GM10248 (cell line): ENCODE data around the gene ENOX1.

ENCODE experiments used
- CTCF ChIA-PET: fragments of 300-600 bp; sonication (Branson Sonifier 250); formaldehyde crosslinking; extraction: SDS; loops from one replicate; lab custom pipeline; 2021; ENCODE audit warnings: antibody characterized with exemption; lab: Yijun Ruan, JAX
- POLR2A ChIA-PET: fragments of 350-650 bp; sonication (Branson Sonifier 250); formaldehyde crosslinking; extraction: SDS; loops from one replicate; lab custom pipeline; 2020; ENCODE audit warnings: antibody characterized with exemption; lab: Yijun Ruan, JAX
- DNase-seq: peaks from one replicate; pipeline ENCODE4 v3.0.0; 2012; ENCODE audit errors: extremely low spot score
- CTCF ChIP-seq: IDR thresholded peaks from 2 replicates; pipeline ENCODE4 v1.5.1; 2012; ENCODE audit warnings: mild to moderate bottlenecking, low read depth; ENCODE audit errors: extremely low read depth, missing control alignments, control extremely low read depth

Gene ENOX1

GRCh38 chr13:43237616-43238015 is 549.2 kb downstream of the ENOX1 start:
- TF ChIP-seq CTCF: no peak
- DNase-seq: no peak
- ChIA-PET CTCF (no interaction called here), POLR2A (no interaction called here)

- ChIA-PET CTCF (no interaction called here), POLR2A (no interaction called here)
- no peak for DNase-seq
- TF ChIP-seq CTCF: no peak
These were observed 551.7 kb downstream of the ENOX1 start for GRCh38 chr13:43235028-43235427.

GRCh38 chr13:43232873-43233265 is 553.9 kb downstream of the ENOX1 start:
- DNase-seq: no peak
- CTCF ChIA-PET: interaction anchor here (1.1 to 2.1 kb wide), 2 partner anchors 10 kb away, joined by 5 to 8 read pairs; no protein-coding TSS in a partner anchor
- POLR2A ChIA-PET: no interaction called here

GRCh38 chr13:43232144-43232872 is 554.5 kb downstream of the ENOX1 start:
- no peak for TF ChIP-seq CTCF
- POLR2A ChIA-PET: no interaction called here
- no peak for DNase-seq
- CTCF ChIA-PET: interaction anchor here (1.1 to 2.1 kb wide), 2 partner anchors 9 to 10 kb away, joined by 5 to 8 read pairs; no protein-coding TSS in a partner anchor

More at GRCh38 chr13:43232873-43233265, 553.9 kb downstream of the ENOX1 start:
- TF ChIP-seq CTCF: no peak

- TF ChIP-seq CTCF: no peak
- ChIA-PET POLR2A (no interaction called here), CTCF (no interaction called here)
- DNase-seq: no peak
These were observed 555.8 kb downstream of the ENOX1 start for GRCh38 chr13:43230989-43231388.

GRCh38 chr13:43229506-43229905 is 557.3 kb downstream of the ENOX1 start:
- no peak for TF ChIP-seq CTCF
- CTCF ChIA-PET: no interaction called here
- no peak for DNase-seq
- POLR2A ChIA-PET: no interaction called here
